T-helper 1 cell treated with Interleukin-12 subunit alpha and Interleukin-12 subunit beta and Interleukin-4 antibody, amounts not matched to agents 30 ng/mL and 1 ng/mL, for 36 hours (primary cell): ENCODE results near the gene CHSY1. TPM values are rescaled to one million over a fixed set of nuclear protein-coding genes. Genes with fewer than 3 reads are reported as not detected.

Experiments used
- intact Hi-C: fragments of 100-400 bp; cut with micrococcal nuclease; formaldehyde crosslinking; loops from one replicate; pipeline ENCODE4 v1.15.1; 2024
- total RNA-seq: library from RNA; stranded (reverse); gene quantifications from 2 replicates; pipeline ENCODE4 v1.2.3, GENCODE V29; 2022

CHSY1 gene
- total RNA-seq, 1 donor from 2014 or later = 53.5 TPM

GRCh38 chr15:101272584-101272983 is 20.7 kb upstream of the CHSY1 start:
- intact Hi-C loops = no loop called here

- intact Hi-C loops = no loop called here
Measured at GRCh38 chr15:101269479-101270223, 17.8 kb upstream of the CHSY1 start.

- intact Hi-C loops = no loop called here
Measured at GRCh38 chr15:101267320-101268104, 15.7 kb upstream of the CHSY1 start.

- intact Hi-C loops = no loop called here
Measured at GRCh38 chr15:101266787-101267186, 14.9 kb upstream of the CHSY1 start.

- intact Hi-C loops = no loop called here
Measured at GRCh38 chr15:101266034-101266433, 14.2 kb upstream of the CHSY1 start.

GRCh38 chr15:101264911-101265641 is 13.2 kb upstream of the CHSY1 start:
- intact Hi-C loops = no loop called here

- intact Hi-C loops = no loop called here
Measured at GRCh38 chr15:101264011-101264410, 12.2 kb upstream of the CHSY1 start.

- intact Hi-C loops = no loop called here
Measured at GRCh38 chr15:101262551-101262950, 10.7 kb upstream of the CHSY1 start.

- intact Hi-C loops = loop anchor here (1.0 to 10.0 kb wide), 4 partner anchors 18 to 924 kb away; no protein-coding TSS in a partner anchor
Measured at GRCh38 chr15:101258238-101259144, 6.6 kb upstream of the CHSY1 start.

- intact Hi-C loops = loop anchor here (10.0 kb wide), 1 partner anchor 922 kb away; no protein-coding TSS in a partner anchor
Measured at GRCh38 chr15:101256757-101257156, 4.9 kb upstream of the CHSY1 start.

- intact Hi-C loops = loop anchor here (10.0 kb wide), 1 partner anchor 921 kb away; no protein-coding TSS in a partner anchor
Measured at GRCh38 chr15:101255615-101256241, 3.9 kb upstream of the CHSY1 start.

GRCh38 chr15:101255051-101255395 is 3.2 kb upstream of the CHSY1 start:
- intact Hi-C loops = loop anchor here (10.0 kb wide), 1 partner anchor 920 kb away; no protein-coding TSS in a partner anchor

- intact Hi-C loops = loop anchor here (10.0 kb wide), 1 partner anchor 920 kb away; no protein-coding TSS in a partner anchor
Measured at GRCh38 chr15:101254157-101255050, 2.6 kb upstream of the CHSY1 start.

- intact Hi-C loops = loop anchor here (1.0 to 10.0 kb wide), 7 partner anchors 24 to 918 kb away; partner anchors contain the start of genes ASB7, LINS1 and SELENOS
Measured at GRCh38 chr15:101252836-101253235, 988 bp upstream of the CHSY1 start.

- intact Hi-C loops = loop anchor here (1.0 to 10.0 kb wide), 6 partner anchors 9 to 916 kb away; no protein-coding TSS in a partner anchor
Measured at GRCh38 chr15:101250873-101251829, 697 bp downstream of the CHSY1 start.

GRCh38 chr15:101250341-101250831 is 1.5 kb downstream of the CHSY1 start:
- intact Hi-C loops = loop anchor here (1.0 to 10.0 kb wide), 5 partner anchors 8 to 916 kb away; no protein-coding TSS in a partner anchor

- intact Hi-C loops = no loop called here
Measured at GRCh38 chr15:101248274-101248673, 3.6 kb downstream of the CHSY1 start.
